Smooth muscle cell (in vitro differentiated cells): ENCODE data around the gene ATG9B. TPM values are rescaled to one million over a fixed set of nuclear protein-coding genes. Genes with fewer than 3 reads are reported as not detected.

ENCODE experiments used
- DNase-seq: peaks from one replicate; lab custom pipeline; 2025; ENCODE audit not compliant: unreplicated experiment; lab: John Stamatoyannopoulos, UW
- H2AFZ ChIP-seq: fragments of 200-600 bp; sonication (generic); 2 replicates; pipeline ENCODE4 v1.6.0; 2016; ENCODE audit warnings: antibody characterized with exemption, low read depth, mild to moderate bottlenecking
- H3F3A ChIP-seq: fragments of 200-600 bp; sonication (generic); 2 replicates; pipeline ENCODE4 v1.6.0; 2017; ENCODE audit warnings: antibody characterized with exemption, low read depth
- H3K27ac ChIP-seq: fragments of 200-600 bp; sonication (generic); 2 replicates; pipeline ENCODE4 v1.5.1; 2016; ENCODE audit warnings: low read depth, mild to moderate bottlenecking
- H3K27me3 ChIP-seq: fragments of 200-600 bp; sonication (generic); 2 replicates; pipeline ENCODE4 v1.6.1; 2016; ENCODE audit warnings: low read depth, mild to moderate bottlenecking
- H3K36me3 ChIP-seq: fragments of 200-600 bp; sonication (generic); 2 replicates; pipeline ENCODE4 v1.5.1; 2016; ENCODE audit warnings: low read depth
- H3K4me1 ChIP-seq: fragments of 200-600 bp; sonication (generic); 2 replicates; pipeline ENCODE4 v1.5.1; 2016; ENCODE audit warnings: low read depth
- H3K4me2 ChIP-seq: fragments of 200-600 bp; sonication (generic); 2 replicates; pipeline ENCODE4 v1.6.0; 2016; ENCODE audit warnings: mild to moderate bottlenecking
- H3K4me3 ChIP-seq: fragments of 200-600 bp; sonication (generic); 2 replicates; pipeline ENCODE4 v1.5.1; 2016; ENCODE audit warnings: mild to moderate bottlenecking
- H3K79me2 ChIP-seq: fragments of 200-600 bp; sonication (generic); 2 replicates; pipeline ENCODE4 v1.6.0; 2016; ENCODE audit warnings: low read depth, mild to moderate bottlenecking
- H3K9ac ChIP-seq: fragments of 200-600 bp; sonication (generic); 2 replicates; pipeline ENCODE4 v1.6.0; 2016; ENCODE audit warnings: low read depth
- H3K9me3 ChIP-seq: fragments of 200-600 bp; sonication (generic); replicated peaks from 2 replicates; pipeline ENCODE4 v1.5.1; 2016; ENCODE audit warnings: low read depth
- H4K20me1 ChIP-seq: fragments of 200-600 bp; sonication (generic); 2 replicates; pipeline ENCODE4 v1.6.0; 2016; ENCODE audit warnings: low read depth
- WGBS: methylation state at CpG from one replicate; pipeline ENCODE4 v1.1.7; 2016; ENCODE audit warnings: low lambda C conversion rate; 5-methylcytosine and 5-hydroxymethylcytosine counted together
- polyA plus RNA-seq: library from polyadenylated mRNA; unstranded; fragments of >200 nt; fragmentation: Nextera tagmentation; extraction: Ambion mirVana; gene quantifications from 2 replicates; pipeline ENCODE4 v1.2.1, GENCODE V29; 2016
- total RNA-seq: library from RNA; depleted of rRNA; stranded (reverse); fragments of >200 nt; gene quantifications from 2 replicates; pipeline ENCODE4 v1.2.3, GENCODE V29; 2014
- TF ChIP-seq, protein P1 (sequence below): fragments of 200-600 bp; sonication (generic); IDR thresholded peaks from 2 replicates; pipeline ENCODE4 v1.5.1; 2017; ENCODE audit warnings: borderline replicate concordance, mild to moderate bottlenecking, antibody characterized with exemption; ENCODE audit not compliant: insufficient read depth, poor library complexity, severe bottlenecking

Gene ATG9B
- total and polyA plus RNA-seq, 2 experiments from 2014 or later, result 2.6 to 6.5 TPM

DNA sequence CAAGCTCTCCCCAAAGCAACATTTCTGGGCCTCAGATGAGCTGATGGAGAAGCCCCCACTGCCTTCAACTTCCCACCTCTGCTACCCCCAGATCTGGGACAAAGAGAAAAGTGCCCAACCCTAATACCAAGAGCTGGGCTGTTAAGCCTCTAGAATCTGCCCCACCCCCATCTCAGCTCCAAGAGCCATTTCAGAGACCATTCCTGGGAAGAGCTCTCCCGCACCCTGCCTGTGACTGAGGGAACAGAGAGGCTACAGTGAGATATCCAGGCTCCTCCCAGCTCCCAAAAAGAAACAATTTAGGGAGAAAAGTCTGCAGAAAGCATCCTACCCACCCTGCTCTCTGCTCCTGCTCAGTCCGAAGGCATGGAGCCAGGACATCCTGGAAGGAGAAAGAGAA is 43.6 kb downstream of the ATG9B start:
- H2AFZ ChIP-seq, result no peak overlapping the region
- no peaks in the 10 kb centered on the region for H3K79me2 ChIP-seq
- peaks cover 8% of the 10 kb centered on the region for H3F3A ChIP-seq
- no peaks in the 10 kb centered on the region for H3K9me3 ChIP-seq
- no peak overlapping the region for H3K9ac ChIP-seq
- H3K4me1 ChIP-seq, result peaks cover 26% of the 10 kb centered on the region
- H3K27me3 ChIP-seq, result peaks cover 18% of the 10 kb centered on the region
- H4K20me1 ChIP-seq, result no peaks in the 10 kb centered on the region
- no peaks in the 10 kb centered on the region for H3K36me3 ChIP-seq
- TF ChIP-seq, protein P1, sequence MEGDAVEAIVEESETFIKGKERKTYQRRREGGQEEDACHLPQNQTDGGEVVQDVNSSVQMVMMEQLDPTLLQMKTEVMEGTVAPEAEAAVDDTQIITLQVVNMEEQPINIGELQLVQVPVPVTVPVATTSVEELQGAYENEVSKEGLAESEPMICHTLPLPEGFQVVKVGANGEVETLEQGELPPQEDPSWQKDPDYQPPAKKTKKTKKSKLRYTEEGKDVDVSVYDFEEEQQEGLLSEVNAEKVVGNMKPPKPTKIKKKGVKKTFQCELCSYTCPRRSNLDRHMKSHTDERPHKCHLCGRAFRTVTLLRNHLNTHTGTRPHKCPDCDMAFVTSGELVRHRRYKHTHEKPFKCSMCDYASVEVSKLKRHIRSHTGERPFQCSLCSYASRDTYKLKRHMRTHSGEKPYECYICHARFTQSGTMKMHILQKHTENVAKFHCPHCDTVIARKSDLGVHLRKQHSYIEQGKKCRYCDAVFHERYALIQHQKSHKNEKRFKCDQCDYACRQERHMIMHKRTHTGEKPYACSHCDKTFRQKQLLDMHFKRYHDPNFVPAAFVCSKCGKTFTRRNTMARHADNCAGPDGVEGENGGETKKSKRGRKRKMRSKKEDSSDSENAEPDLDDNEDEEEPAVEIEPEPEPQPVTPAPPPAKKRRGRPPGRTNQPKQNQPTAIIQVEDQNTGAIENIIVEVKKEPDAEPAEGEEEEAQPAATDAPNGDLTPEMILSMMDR, result no peak
- no peak for DNase-seq
- H3K27ac ChIP-seq, result no peak overlapping the region
- 50% methylated on average over 2 of the region's 2 CpGs for WGBS
- no peak overlapping the region for H3K4me2 ChIP-seq
- no peak overlapping the region for H3K4me3 ChIP-seq

DNA sequence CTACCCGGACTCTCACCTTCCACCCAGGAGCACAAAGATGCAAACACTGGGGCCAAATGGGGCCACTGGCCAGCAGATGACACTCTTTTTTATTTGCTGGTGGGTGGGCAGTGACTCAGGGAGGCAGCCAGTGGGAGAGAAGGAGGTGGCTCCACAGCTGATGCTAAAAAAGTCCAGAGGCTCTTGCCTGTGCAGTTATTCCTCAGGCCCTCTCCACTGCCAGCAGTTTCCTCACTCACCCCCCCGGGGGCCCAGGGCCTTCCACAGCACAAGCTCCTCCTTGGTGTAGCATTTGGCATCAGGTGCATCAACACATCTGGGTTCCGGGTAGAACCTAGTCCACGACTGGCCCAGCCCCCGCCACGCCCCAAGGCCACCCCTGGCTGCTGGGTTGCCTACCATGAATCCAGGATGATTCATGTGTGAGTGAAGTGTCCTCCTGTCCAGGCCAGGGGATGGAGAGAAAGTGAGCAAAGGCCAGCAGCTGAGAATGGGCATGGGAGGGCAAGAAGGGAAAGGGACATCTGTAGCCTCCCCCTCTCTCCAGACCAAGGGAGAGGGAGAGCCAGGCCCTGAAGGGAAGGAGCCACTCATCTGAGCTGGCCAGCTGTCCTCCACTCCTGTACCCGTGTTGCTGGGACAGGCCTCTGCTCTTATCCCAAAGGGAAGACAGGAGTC is 44.4 kb downstream of the ATG9B start:
- no peaks in the 10 kb centered on the region for H3K79me2 ChIP-seq
- H2AFZ ChIP-seq, result no peak overlapping the region
- no peak overlapping the region for H3K4me3 ChIP-seq
- no peaks in the 10 kb centered on the region for H3K9me3 ChIP-seq
- H4K20me1 ChIP-seq, result no peaks in the 10 kb centered on the region
- DNase-seq, result no peak
- H3K27me3 ChIP-seq, result peaks cover 23% of the 10 kb centered on the region
- H3F3A ChIP-seq, result peaks cover 10% of the 10 kb centered on the region
- H3K4me2 ChIP-seq, result peak overlapping the region; percentile 95
- H3K4me1 ChIP-seq, result peaks cover 32% of the 10 kb centered on the region
- no peaks in the 10 kb centered on the region for H3K36me3 ChIP-seq
- H3K9ac ChIP-seq, result no peak overlapping the region
- TF ChIP-seq, protein P1, result no peak
- WGBS, result 55% methylated on average over 7 of the region's 7 CpGs
- no peak overlapping the region for H3K27ac ChIP-seq

DNA sequence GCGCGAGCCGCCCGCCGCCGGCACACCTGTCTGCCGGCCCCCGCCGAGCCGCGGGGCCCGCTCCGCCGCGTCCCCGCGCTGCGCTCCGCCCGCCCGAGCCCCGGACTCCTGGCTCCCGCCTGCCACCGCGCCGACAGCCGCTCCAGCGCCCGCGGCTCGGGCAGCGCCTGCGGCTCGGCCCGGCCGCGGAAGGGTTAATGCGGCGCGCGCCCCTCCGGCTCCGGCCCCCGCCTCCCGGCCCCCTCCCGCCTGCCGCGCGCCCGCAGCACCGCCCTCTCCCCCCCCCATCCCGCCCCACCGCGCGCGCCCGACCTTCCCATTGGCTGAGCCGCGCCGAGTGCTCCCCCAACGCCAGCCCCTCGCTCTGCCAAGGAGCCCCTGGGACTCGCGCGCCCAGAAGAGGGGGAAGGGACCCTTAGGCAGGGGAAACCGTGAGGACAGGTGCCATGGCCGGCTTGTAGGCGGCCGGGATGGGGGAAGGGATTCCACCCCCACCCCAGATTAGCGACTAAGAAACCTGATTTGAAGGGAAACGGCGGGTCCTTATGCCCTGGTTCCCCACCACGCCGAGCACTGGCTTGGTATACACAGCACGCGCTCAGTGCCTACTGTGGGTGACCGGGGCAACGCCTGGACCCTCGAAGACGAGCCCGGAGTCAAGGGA is 46.0 kb downstream of the ATG9B start, which contains the start of gene KCNH2:
TSS of gene KCNH2 (minus strand) at position 196 of the 664 bp plus-strand sequence. CDS start 408 bp downstream, outside the sequence.
- Histone ChIP-seq H3K36me3 (no peaks in the 10 kb centered on the region), H3K27me3 (peaks cover 23% of the 10 kb centered on the region), H3K27ac (no peak within 1 kb of the TSS), H3K4me1 (peaks cover 32% of the 10 kb centered on the region), H2AFZ (peak within 1 kb of the TSS; percentile 77), H3K79me2 (no peaks in the 10 kb centered on the region), H3K9me3 (no peaks in the 10 kb centered on the region), H3K4me3 (peak within 1 kb of the TSS; percentile 53), H4K20me1 (no peaks in the 10 kb centered on the region), H3F3A (peaks cover 10% of the 10 kb centered on the region), H3K9ac (no peak within 1 kb of the TSS), H3K4me2 (peak within 1 kb of the TSS; percentile 95)
- WGBS, result 1% methylated on average over 34 of the region's 81 CpGs
- DNase-seq, result no peak
- TF ChIP-seq, protein P1, result no peak
